ENCODE data around the gene TBC1D5.
A peak's percentile ranks its signal among the peaks of the same experiment; 100 is the strongest.

Gene TBC1D5

GRCh38 chr3:17433876-17434275, 308.6 kb downstream of the TBC1D5 start:
- H3K27ac Mint-ChIP-seq: no peak overlapping the region
- DNase-seq (ENCODE audit: low spot score in 2 of 2): no peak
- no peaks in the 10 kb centered on the region for H3K27me3 Mint-ChIP-seq
- H3K4me3 Mint-ChIP-seq: no peak overlapping the region
- H3K4me1 Mint-ChIP-seq: no peaks in the 10 kb centered on the region
- peaks cover 29% of the 10 kb centered on the region for H3K36me3 Mint-ChIP-seq
- no peak for ATAC-seq (ENCODE audit: low read depth)
- peaks cover 3% of the 10 kb centered on the region for H3K9me3 Mint-ChIP-seq

- H3K27ac Mint-ChIP-seq: no peak overlapping the region
- H3K4me3 Mint-ChIP-seq: no peak overlapping the region
- no peaks in the 10 kb centered on the region for H3K4me1 Mint-ChIP-seq
- DNase-seq (ENCODE audit: low spot score in 2 of 2) (no peak), ATAC-seq (ENCODE audit: low read depth) (no peak)
- H3K36me3 Mint-ChIP-seq: peaks cover 20% of the 10 kb centered on the region
- no peaks in the 10 kb centered on the region for H3K27me3 Mint-ChIP-seq
- peaks cover 2% of the 10 kb centered on the region for H3K9me3 Mint-ChIP-seq
Measured at GRCh38 chr3:17432236-17432635, 310.2 kb downstream of the TBC1D5 start.

- Mint-ChIP-seq H3K4me1 (no peaks in the 10 kb centered on the region), H3K9me3 (peaks cover 2% of the 10 kb centered on the region), H3K36me3 (peaks cover 17% of the 10 kb centered on the region), H3K4me3 (no peak overlapping the region), H3K27ac (no peak overlapping the region), H3K27me3 (no peaks in the 10 kb centered on the region)
- ATAC-seq (ENCODE audit: low read depth): no peak
- no peak for DNase-seq (ENCODE audit: low spot score in 2 of 2)
Measured at GRCh38 chr3:17431484-17432045, 310.9 kb downstream of the TBC1D5 start.

- Mint-ChIP-seq H3K36me3 (peaks cover 17% of the 10 kb centered on the region), H3K4me1 (no peaks in the 10 kb centered on the region), H3K27ac (no peak overlapping the region), H3K4me3 (no peak overlapping the region), H3K27me3 (no peaks in the 10 kb centered on the region), H3K9me3 (peaks cover 2% of the 10 kb centered on the region)
- ATAC-seq (ENCODE audit: low read depth): no peak
- no peak for DNase-seq (ENCODE audit: low spot score in 2 of 2)
Measured at GRCh38 chr3:17431004-17431403, 311.4 kb downstream of the TBC1D5 start.

GRCh38 chr3:17430582-17430981, 311.8 kb downstream of the TBC1D5 start:
- ATAC-seq (ENCODE audit: low read depth) (no peak), DNase-seq (ENCODE audit: low spot score in 2 of 2) (no peak)
- no peak overlapping the region for H3K27ac Mint-ChIP-seq
- peaks cover 15% of the 10 kb centered on the region for H3K36me3 Mint-ChIP-seq
- H3K27me3 Mint-ChIP-seq: no peaks in the 10 kb centered on the region
- H3K4me3 Mint-ChIP-seq: no peak overlapping the region
- peaks cover 2% of the 10 kb centered on the region for H3K9me3 Mint-ChIP-seq
- H3K4me1 Mint-ChIP-seq: no peaks in the 10 kb centered on the region

- no peak for ATAC-seq (ENCODE audit: low read depth)
- Mint-ChIP-seq H3K4me1 (no peaks in the 10 kb centered on the region), H3K9me3 (no peaks in the 10 kb centered on the region), H3K27me3 (no peaks in the 10 kb centered on the region), H3K36me3 (peaks cover 6% of the 10 kb centered on the region), H3K27ac (peak overlapping the region; percentile 50), H3K4me3 (no peak overlapping the region)
- DNase-seq (ENCODE audit: low spot score in 2 of 2): no peak
Measured at GRCh38 chr3:17423786-17424536, 318.5 kb downstream of the TBC1D5 start.

GRCh38 chr3:17422636-17423035, 319.8 kb downstream of the TBC1D5 start:
- DNase-seq (ENCODE audit: low spot score in 2 of 2): no peak
- H3K27me3 Mint-ChIP-seq: no peaks in the 10 kb centered on the region
- H3K36me3 Mint-ChIP-seq: peaks cover 5% of the 10 kb centered on the region
- H3K27ac Mint-ChIP-seq: no peak overlapping the region
- ATAC-seq (ENCODE audit: low read depth): no peak
- H3K4me3 Mint-ChIP-seq: no peak overlapping the region
- H3K4me1 Mint-ChIP-seq: no peaks in the 10 kb centered on the region
- H3K9me3 Mint-ChIP-seq: no peaks in the 10 kb centered on the region

GRCh38 chr3:17420668-17421067, 321.8 kb downstream of the TBC1D5 start:
- Mint-ChIP-seq H3K27me3 (no peaks in the 10 kb centered on the region), H3K36me3 (peaks cover 5% of the 10 kb centered on the region), H3K27ac (no peak overlapping the region), H3K9me3 (no peaks in the 10 kb centered on the region), H3K4me3 (no peak overlapping the region), H3K4me1 (no peaks in the 10 kb centered on the region)
- ATAC-seq (ENCODE audit: low read depth) (no peak), DNase-seq (ENCODE audit: low spot score in 2 of 2) (no peak)

- Mint-ChIP-seq H3K27me3 (no peaks in the 10 kb centered on the region), H3K4me3 (no peak overlapping the region), H3K27ac (no peak overlapping the region), H3K36me3 (peaks cover 9% of the 10 kb centered on the region), H3K9me3 (peaks cover 4% of the 10 kb centered on the region), H3K4me1 (peaks cover 3% of the 10 kb centered on the region)
- DNase-seq (ENCODE audit: low spot score in 2 of 2) (peak in 1 of 2 donors; percentile 34), ATAC-seq (ENCODE audit: low read depth) (peak; percentile 63)
Measured at GRCh38 chr3:17412950-17413530, 329.4 kb downstream of the TBC1D5 start.

- H3K4me1 Mint-ChIP-seq: peaks cover 3% of the 10 kb centered on the region
- peaks cover 4% of the 10 kb centered on the region for H3K9me3 Mint-ChIP-seq
- peaks cover 9% of the 10 kb centered on the region for H3K36me3 Mint-ChIP-seq
- H3K27ac Mint-ChIP-seq: no peak overlapping the region
- no peak for ATAC-seq (ENCODE audit: low read depth)
- no peak overlapping the region for H3K4me3 Mint-ChIP-seq
- no peaks in the 10 kb centered on the region for H3K27me3 Mint-ChIP-seq
- no peak for DNase-seq (ENCODE audit: low spot score in 2 of 2)
Measured at GRCh38 chr3:17411157-17411877, 331.1 kb downstream of the TBC1D5 start.

- no peaks in the 10 kb centered on the region for H3K9me3 Mint-ChIP-seq
- H3K27ac Mint-ChIP-seq: no peak overlapping the region
- no peak for ATAC-seq (ENCODE audit: low read depth)
- H3K4me3 Mint-ChIP-seq: no peak overlapping the region
- peaks cover 3% of the 10 kb centered on the region for H3K4me1 Mint-ChIP-seq
- H3K36me3 Mint-ChIP-seq: peaks cover 7% of the 10 kb centered on the region
- H3K27me3 Mint-ChIP-seq: no peaks in the 10 kb centered on the region
- no peak for DNase-seq (ENCODE audit: low spot score in 2 of 2)
Measured at GRCh38 chr3:17407576-17407975, 334.9 kb downstream of the TBC1D5 start.

- no peak overlapping the region for H3K4me3 Mint-ChIP-seq
- no peak for ATAC-seq (ENCODE audit: low read depth)
- no peak for DNase-seq (ENCODE audit: low spot score in 2 of 2)
- H3K27ac Mint-ChIP-seq: no peak overlapping the region
- peaks cover 9% of the 10 kb centered on the region for H3K36me3 Mint-ChIP-seq
- peaks cover 10% of the 10 kb centered on the region for H3K4me1 Mint-ChIP-seq
- H3K27me3 Mint-ChIP-seq: no peaks in the 10 kb centered on the region
- H3K9me3 Mint-ChIP-seq: no peaks in the 10 kb centered on the region
Measured at GRCh38 chr3:17404548-17404947, 337.9 kb downstream of the TBC1D5 start.

- Mint-ChIP-seq H3K27ac (no peak overlapping the region), H3K36me3 (peaks cover 8% of the 10 kb centered on the region), H3K27me3 (no peaks in the 10 kb centered on the region), H3K4me3 (no peak overlapping the region), H3K4me1 (peaks cover 10% of the 10 kb centered on the region), H3K9me3 (no peaks in the 10 kb centered on the region)
- DNase-seq (ENCODE audit: low spot score in 2 of 2): no peak
- no peak for ATAC-seq (ENCODE audit: low read depth)
Measured at GRCh38 chr3:17402442-17402841, 340.0 kb downstream of the TBC1D5 start.

- Mint-ChIP-seq H3K4me3 (no peak overlapping the region), H3K9me3 (no peaks in the 10 kb centered on the region), H3K27me3 (no peaks in the 10 kb centered on the region), H3K4me1 (peaks cover 10% of the 10 kb centered on the region), H3K36me3 (peaks cover 8% of the 10 kb centered on the region), H3K27ac (no peak overlapping the region)
- DNase-seq (ENCODE audit: low spot score in 2 of 2) (no peak), ATAC-seq (ENCODE audit: low read depth) (no peak)
Measured at GRCh38 chr3:17401912-17402311, 340.5 kb downstream of the TBC1D5 start.
